ENCODE data around the gene PTPN20.

Gene PTPN20

GRCh38 chr10:47029181-47030009, 118.2 kb downstream of the PTPN20 start:
- no peak overlapping the region for H3K4me3 ChIP-seq (ENCODE audit: low read depth, low read length)
- DNase-seq (ENCODE audit: low read depth, low spot score) = no peak
- TF ChIP-seq CTCF (IDR thresholded peaks at IDR 0.05; ENCODE audit: low read depth, low read length) = no peak
- in situ Hi-C loops (cut with HindIII; ENCODE audit: low sequenced_read_pairs) = no loop called here

GRCh38 chr10:47030191-47030703, 119.0 kb downstream of the PTPN20 start:
- in situ Hi-C loops (cut with HindIII; ENCODE audit: low sequenced_read_pairs) = no loop called here
- no peak overlapping the region for H3K4me3 ChIP-seq (ENCODE audit: low read depth, low read length)
- no peak for TF ChIP-seq CTCF (IDR thresholded peaks at IDR 0.05; ENCODE audit: low read depth, low read length)
- DNase-seq (ENCODE audit: low read depth, low spot score) = no peak

- in situ Hi-C loops (cut with HindIII; ENCODE audit: low sequenced_read_pairs) = no loop called here
- TF ChIP-seq CTCF (IDR thresholded peaks at IDR 0.05; ENCODE audit: low read depth, low read length) = no peak
- H3K4me3 ChIP-seq (ENCODE audit: low read depth, low read length) = no peak overlapping the region
- no peak for DNase-seq (ENCODE audit: low read depth, low spot score)
Observed at GRCh38 chr10:47031211-47031900, 120.1 kb downstream of the PTPN20 start.

- in situ Hi-C loops (cut with HindIII; ENCODE audit: low sequenced_read_pairs) = no loop called here
- no peak overlapping the region for H3K4me3 ChIP-seq (ENCODE audit: low read depth, low read length)
- no peak for TF ChIP-seq CTCF (IDR thresholded peaks at IDR 0.05; ENCODE audit: low read depth, low read length)
Observed at GRCh38 chr10:47031901-47032465, 120.8 kb downstream of the PTPN20 start.

GRCh38 chr10:47033081-47033480, 121.9 kb downstream of the PTPN20 start:
- in situ Hi-C loops (cut with HindIII; ENCODE audit: low sequenced_read_pairs) = no loop called here
- no peak for DNase-seq (ENCODE audit: low read depth, low spot score)

More at GRCh38 chr10:47031901-47032465, 120.8 kb downstream of the PTPN20 start:
- no peak for DNase-seq (ENCODE audit: low read depth, low spot score)

More at GRCh38 chr10:47033081-47033480, 121.9 kb downstream of the PTPN20 start:
- no peak for TF ChIP-seq CTCF (IDR thresholded peaks at IDR 0.05; ENCODE audit: low read depth, low read length)
- no peak overlapping the region for H3K4me3 ChIP-seq (ENCODE audit: low read depth, low read length)

All from astrocyte of the spinal cord (primary cell).